HepG2 (cell line): ENCODE data around the gene SOBP. TPM values are rescaled to one million over a fixed set of nuclear protein-coding genes. Genes with fewer than 3 reads are reported as not detected.

Experiments
- BATF2 ChIP-seq: sonication (generic); formaldehyde crosslinking; IDR thresholded peaks from 2 replicates; pipeline ENCODE4 v1.8.0; 2022; ENCODE audit warnings: mild to moderate bottlenecking, missing genetic modification reagents, moderate library complexity
- CCDC6 ChIP-seq: sonication (generic); formaldehyde crosslinking; IDR thresholded peaks from 2 replicates; pipeline ENCODE4 v1.8.1; 2022; ENCODE audit warnings: mild to moderate bottlenecking, missing genetic modification reagents, moderate library complexity
- CEBPG ChIP-seq: IDR thresholded peaks from 2 replicates; pipeline ENCODE4 v1.6.1; 2016
- CENPX ChIP-seq: sonication (generic); formaldehyde crosslinking; IDR thresholded peaks from 2 replicates; pipeline ENCODE4 v1.9.0; 2021; ENCODE audit warnings: mild to moderate bottlenecking, missing genetic modification reagents, moderate library complexity
- GATAD2A ChIP-seq: IDR thresholded peaks from 2 replicates; pipeline ENCODE4 v1.6.1; 2016
- HOXA3 ChIP-seq: sonication (generic); formaldehyde crosslinking; IDR thresholded peaks from 2 replicates; pipeline ENCODE4 v1.5.0; 2020; ENCODE audit warnings: missing genetic modification reagents
- MEIS1 ChIP-seq: sonication (generic); formaldehyde crosslinking; IDR thresholded peaks from 2 replicates; pipeline ENCODE4 v1.9.0; 2021; ENCODE audit warnings: mild to moderate bottlenecking, missing genetic modification reagents, moderate library complexity, borderline replicate concordance
- MTA1 ChIP-seq: sonication (generic); formaldehyde crosslinking; IDR thresholded peaks from 2 replicates; pipeline ENCODE4 v1.4.0; 2020; ENCODE audit warnings: missing genetic modification reagents, mild to moderate bottlenecking, borderline replicate concordance
- MYNN ChIP-seq: sonication (generic); formaldehyde crosslinking; IDR thresholded peaks from 2 replicates; pipeline ENCODE4 v1.4.0; 2020; ENCODE audit warnings: mild to moderate bottlenecking, low read depth, missing genetic modification reagents
- NCOA1 ChIP-seq: sonication (generic); formaldehyde crosslinking; IDR thresholded peaks from 2 replicates; pipeline ENCODE4 v1.9.0; 2021; ENCODE audit warnings: missing genetic modification reagents
- PRPF4 ChIP-seq: fragments of 200-400 bp; formaldehyde crosslinking; IDR thresholded peaks from 2 replicates; pipeline ENCODE4 v1.6.1; 2016; ENCODE audit warnings: low read length, low read depth; ENCODE audit not compliant: poor library complexity, severe bottlenecking
- RARA ChIP-seq: IDR thresholded peaks from 2 replicates; pipeline ENCODE4 v1.6.1; 2016; ENCODE audit warnings: missing genetic modification reagents, missing compliant biosample characterization
- SMAD9 ChIP-seq: sonication (generic); formaldehyde crosslinking; IDR thresholded peaks from 2 replicates; pipeline ENCODE4 v1.5.1; 2020; ENCODE audit warnings: mild to moderate bottlenecking, missing genetic modification reagents
- SMARCE1 ChIP-seq: fragments of 450-650 bp; IDR thresholded peaks from 2 replicates; pipeline ENCODE4 v1.6.1; 2017; ENCODE audit warnings: borderline replicate concordance
- SMC3 ChIP-seq: IDR thresholded peaks from 2 replicates; pipeline ENCODE4 v1.6.1; 2011; ENCODE audit warnings: low read length, improper control_type of control experiment
- TAF15 ChIP-seq: fragments of 200-400 bp; formaldehyde crosslinking; IDR thresholded peaks from one replicate; pipeline ENCODE4 v1.6.1; 2018; ENCODE audit warnings: mild to moderate bottlenecking, low read depth, low read length; ENCODE audit not compliant: poor library complexity, severe bottlenecking
- ZHX2 ChIP-seq, 2 experiments: sonication (generic) in 1 of 2; formaldehyde crosslinking in 1 of 2; IDR thresholded peaks; 2 replicates each; pipeline versions ENCODE4 v1.6.1 to v1.9.0; 2014 to 2022; ENCODE audit warnings: antibody characterized with exemption in 1 of 2, borderline replicate concordance in 1 of 2, inconsistent platforms in 1 of 2, low read depth in 1 of 2, missing genetic modification reagents in 1 of 2
- ZKSCAN1 ChIP-seq: fragments of 150-350 bp; IDR thresholded peaks from 2 replicates; pipeline ENCODE4 v1.6.1; 2014; ENCODE audit warnings: low read length
- ZNF253 ChIP-seq: sonication (generic); formaldehyde crosslinking; IDR thresholded peaks from 2 replicates; pipeline ENCODE4 v1.8.0; 2022; ENCODE audit warnings: mild to moderate bottlenecking, missing genetic modification reagents, borderline replicate concordance
- ZNF256 ChIP-seq: sonication (generic); formaldehyde crosslinking; conservative IDR thresholded peaks from 2 replicates; pipeline ENCODE4 v1.4.0; 2020; ENCODE audit warnings: missing genetic modification reagents
- ZNF263 ChIP-seq: sonication (generic); formaldehyde crosslinking; IDR thresholded peaks from 2 replicates; pipeline ENCODE4 v1.4.0; 2020; ENCODE audit warnings: missing genetic modification reagents
- ZNF430 ChIP-seq: sonication (generic); formaldehyde crosslinking; IDR thresholded peaks from 2 replicates; pipeline ENCODE4 v1.9.0; 2021; ENCODE audit warnings: mild to moderate bottlenecking, missing genetic modification reagents
- ZNF570 ChIP-seq: sonication (generic); formaldehyde crosslinking; IDR thresholded peaks from 2 replicates; pipeline ENCODE4 v1.4.0; 2020; ENCODE audit warnings: mild to moderate bottlenecking, missing genetic modification reagents, borderline replicate concordance
- ZNF589 ChIP-seq: sonication (generic); formaldehyde crosslinking; conservative IDR thresholded peaks from 2 replicates; pipeline ENCODE4 v1.8.0; 2022; ENCODE audit warnings: mild to moderate bottlenecking, moderate library complexity, missing genetic modification reagents
- ZNF670 ChIP-seq: sonication (generic); formaldehyde crosslinking; IDR thresholded peaks from 2 replicates; pipeline ENCODE4 v1.8.0; 2022; ENCODE audit warnings: mild to moderate bottlenecking, missing genetic modification reagents, borderline replicate concordance
- polyA plus RNA-seq, 8 experiments: library from polyadenylated mRNA; depleted of rRNA in 3 of 8; stranded (reverse) in 7 of 8; unstranded in 1 of 8; fragments of >200 nt; fragmentation: Illumina TruSeq in 4 of 8; extraction: Trizol in 4 of 8; gene quantifications; 2 replicates each; pipeline versions ENCODE4 v1.2.1 to v1.2.3, GENCODE V29; 2011 to 2016; ENCODE audit warnings: low read depth in 4 of 8, missing spikeins in 1 of 8, mixed read lengths in 1 of 8; ENCODE audit not compliant: insufficient read depth in 1 of 8
- total RNA-seq, 5 experiments: library from RNA; depleted of rRNA; stranded (reverse); fragments of >200 nt; fragmentation: Illumina TruSeq; extraction: Trizol; gene quantifications; 2 replicates each; pipeline ENCODE4 v1.2.3, GENCODE V29; 2016; ENCODE audit warnings: low read depth in 1 of 5

Gene SOBP
- total and polyA plus RNA-seq, 2 of the 13 experiments (the other 11 are each of a cell fraction or from before 2014, with no cell fraction given), result 1.5 to 6.9 TPM

- TF ChIP-seq ZNF570 (CRISPR knock-in tag) (no peak), ZNF670 (no peak), ZNF430 (CRISPR knock-in tag) (peak; percentile 50; the same call in 1 of the 2 replicates), ZHX2 (IDR thresholded peaks at IDR 0.05; ENCODE audit: low read depth) (no peak), ZHX2 (CRISPR knock-in tag; IDR thresholded peaks at IDR 0.05; ENCODE audit: borderline replicate concordance) (no peak; the same call in 1 of the 2 replicates), ZNF253 (CRISPR knock-in tag) (no peak), SMAD9 (CRISPR knock-in tag) (0 out of 2 replicates have a peak, but pooled peaks have one; percentile 47), TAF15 (no peak), MEIS1 (no peak), MTA1 (CRISPR knock-in tag) (no peak), SMC3 (peak; percentile 2; the same call in 1 of the 2 replicates), BATF2 (CRISPR knock-in tag) (no peak), ZNF263 (no peak), ZNF256 (CRISPR knock-in tag) (no peak), CEBPG (CRISPR knock-in tag) (no peak; the same call in none of the 2 replicates), MYNN (CRISPR knock-in tag) (no peak), HOXA3 (CRISPR knock-in tag) (peak; percentile 66), ZKSCAN1 (no peak), CCDC6 (CRISPR knock-in tag) (peak; percentile 70; the same call in 1 of the 2 replicates), SMARCE1 (no peak), PRPF4 (no peak), NCOA1 (0 out of 2 replicates have a peak, but pooled peaks have one; percentile 16), ZNF589 (CRISPR knock-in tag) (peak; percentile 68; the same call in 1 of the 2 replicates), GATAD2A (CRISPR knock-in tag) (peak; percentile 93), RARA (CRISPR knock-in tag) (peak; percentile 72), CENPX (CRISPR knock-in tag) (no peak)
These were observed 3.5 kb downstream of the SOBP start (continued) for GRCh38 chr6:107493158-107494057.
